OCI-LY7 (cell line): ENCODE data around the gene SCIMP. TPM values are rescaled to one million over a fixed set of nuclear protein-coding genes. Genes with fewer than 3 reads are reported as not detected.
"Not testable (repeated sequence)": the region's sequence is repeated elsewhere in the genome, so short reads cannot be mapped to it uniquely, and the experiment has no call there.

Experiments
- BruUV-seq: library from RNA; stranded (reverse); fragments of 400-500 nt; replicated peaks from 2 replicates; lab custom pipeline; 2021; lab: Mats Ljungman, UMichigan
- CTCF ChIA-PET: fragments of 300-600 bp; sonication (Branson Sonifier 250); formaldehyde crosslinking; loops from one replicate; lab custom pipeline; 2022; ENCODE audit warnings: antibody characterized with exemption; ENCODE audit not compliant: unreplicated experiment; lab: Charles Lee
- POLR2A ChIA-PET: fragments of 300-600 bp; sonication (Branson Sonifier 250); formaldehyde crosslinking; loops from one replicate; lab custom pipeline; 2022; ENCODE audit warnings: antibody characterized with exemption; lab: Charles Lee
- DNase-seq: peaks from one replicate; pipeline ENCODE4 v3.0.0-alpha.2; 2015; ENCODE audit warnings: low spot score
- H2AFZ ChIP-seq: fragments of 200-600 bp; sonication (generic), shearing (Covaris generic); 2 replicates; pipeline ENCODE4 v1.6.1; 2014; ENCODE audit warnings: mild to moderate bottlenecking, antibody characterized with exemption, low read length, moderate library complexity
- H3K27ac ChIP-seq: fragments of 200-600 bp; sonication (generic); 2 replicates; pipeline ENCODE4 v1.5.1; 2014; ENCODE audit warnings: mixed run types, low read depth, mild to moderate bottlenecking, moderate library complexity, low read length, inconsistent platforms; ENCODE audit not compliant: poor library complexity, severe bottlenecking
- H3K36me3 ChIP-seq: fragments of 200-600 bp; sonication (generic); 2 replicates; pipeline ENCODE4 v1.6.1; 2014; ENCODE audit warnings: mild to moderate bottlenecking, antibody characterized with exemption, low read length, moderate library complexity, mixed read lengths; ENCODE audit not compliant: insufficient read depth
- H3K4me1 ChIP-seq: fragments of 200-600 bp; sonication (generic); 2 replicates; pipeline ENCODE4 v1.5.1; 2014; ENCODE audit warnings: mild to moderate bottlenecking, low read length; ENCODE audit not compliant: insufficient read depth, poor library complexity, severe bottlenecking
- H3K4me2 ChIP-seq: fragments of 200-600 bp; sonication (generic); 2 replicates; pipeline ENCODE4 v1.6.1; 2014; ENCODE audit warnings: mild to moderate bottlenecking, low read length
- H3K4me3 ChIP-seq: fragments of 200-600 bp; sonication (generic); 2 replicates; pipeline ENCODE4 v1.5.1; 2014; ENCODE audit warnings: mild to moderate bottlenecking, low read depth, low read length; ENCODE audit not compliant: poor library complexity, severe bottlenecking
- H3K79me2 ChIP-seq: fragments of 200-600 bp; sonication (generic); 2 replicates; pipeline ENCODE4 v1.6.1; 2016; ENCODE audit warnings: low read depth, mild to moderate bottlenecking, low read length, moderate library complexity, mixed read lengths; ENCODE audit not compliant: insufficient read depth
- H3K9me2 ChIP-seq: fragments of 200-600 bp; sonication (generic); 2 replicates; pipeline ENCODE4 v1.6.1; 2016; ENCODE audit warnings: mild to moderate bottlenecking, low read length, mixed read lengths; ENCODE audit not compliant: insufficient read depth
- H3K9me3 ChIP-seq: fragments of 200-600 bp; sonication (generic); 2 replicates; pipeline ENCODE4 v1.6.1; 2014; ENCODE audit warnings: mild to moderate bottlenecking, mixed run types, low read length, mixed read lengths
- H4K20me1 ChIP-seq: fragments of 200-600 bp; sonication (generic); 2 replicates; pipeline ENCODE4 v1.6.1; 2014; ENCODE audit warnings: mild to moderate bottlenecking, antibody characterized with exemption, low read length, moderate library complexity, mixed read lengths; ENCODE audit not compliant: insufficient read depth
- CTCF ChIP-seq: fragments of 200-600 bp; sonication (generic); conservative IDR thresholded peaks from 2 replicates; pipeline ENCODE4 v1.5.1; 2014; ENCODE audit warnings: mild to moderate bottlenecking, antibody characterized with exemption, low read length, moderate library complexity, mixed read lengths
- EZH2phosphoT487 ChIP-seq: fragments of 200-600 bp; sonication (generic); IDR thresholded peaks from 2 replicates; pipeline ENCODE4 v1.6.1; 2018; ENCODE audit warnings: low read depth, borderline replicate concordance, mild to moderate bottlenecking, mixed run types, antibody characterized with exemption, low read length, moderate library complexity, mixed read lengths
- intact Hi-C: fragments of 100-400 bp; cut with micrococcal nuclease; formaldehyde crosslinking; loops from one replicate; pipeline ENCODE4 v1.10.0; 2022; ENCODE audit not compliant: unreplicated experiment
- total RNA-seq, 2 experiments: library from RNA; depleted of rRNA in 1 of 2; stranded (reverse); fragments of >200 nt in 1 of 2; shearing (Covaris generic) in 1 of 2; gene quantifications; 2 replicates each; pipeline ENCODE4 v1.2.3, GENCODE V29; 2014 to 2022

The SCIMP gene
- total RNA-seq, 2 experiments from 2014 or later = 0.27 to 0.88 TPM

- Histone ChIP-seq H3K4me3 (no peak overlapping the region), H3K9me2 (no peaks in the 10 kb centered on the region), H3K36me3 (no peaks in the 10 kb centered on the region), H4K20me1 (no peaks in the 10 kb centered on the region), H3K4me2 (no peak overlapping the region), H3K79me2 (no peaks in the 10 kb centered on the region), H3K9me3 (no peaks in the 10 kb centered on the region), H2AFZ (no peak overlapping the region), H3K27ac (peak overlapping the region; percentile 33), H3K4me1 (peaks cover 49% of the 10 kb centered on the region)
- no TSS peak for BruUV-seq
- ChIA-PET CTCF (no interaction called here), POLR2A (no interaction called here)
- intact Hi-C loops = no loop called here
- DNase-seq = no peak
- TF ChIP-seq EZH2phosphoT487 = no peak
- TF ChIP-seq CTCF = no peak
Measured at GRCh38 chr17:5219536-5219935, 15.1 kb downstream of the SCIMP start.

- H3K4me2 ChIP-seq, H3K9me2 ChIP-seq, H4K20me1 ChIP-seq, H3K27ac ChIP-seq, DNase-seq, intact Hi-C loops, H3K9me3 ChIP-seq, CTCF ChIA-PET, BruUV-seq, H3K4me3 ChIP-seq, H2AFZ ChIP-seq, H3K79me2 ChIP-seq, H3K36me3 ChIP-seq, POLR2A ChIA-PET: not testable (repeated sequence)
- peaks cover 45% of the 10 kb centered on the region for H3K4me1 ChIP-seq
Measured at GRCh38 chr17:5217562-5217961, 17.1 kb downstream of the SCIMP start.

GRCh38 chr17:5211458-5211857, 23.2 kb downstream of the SCIMP start:
- no peaks in the 10 kb centered on the region for H3K36me3 ChIP-seq
- peak overlapping the region; percentile 93; the same call in 1 of the 2 replicates for H2AFZ ChIP-seq
- H3K4me1 ChIP-seq = peaks cover 47% of the 10 kb centered on the region
- H3K27ac ChIP-seq = peak overlapping the region; percentile 85
- H4K20me1 ChIP-seq = no peaks in the 10 kb centered on the region
- H3K4me2 ChIP-seq = peak overlapping the region; percentile 69
- BruUV-seq = no TSS peak
- ChIA-PET CTCF (interaction anchor here (2.1 kb wide), 1 partner anchor 27 kb away, joined by 6 read pairs; no protein-coding TSS in a partner anchor), POLR2A (interaction anchor here (0.7 to 4.5 kb wide), 5 partner anchors 13 to 650 kb away, joined by 3 to 36 read pairs (median 3); partner anchors contain the start of gene SCIMP)
- no peaks in the 10 kb centered on the region for H3K9me2 ChIP-seq
- TF ChIP-seq EZH2phosphoT487 (no peak), CTCF (no peak)
- intact Hi-C loops = loop anchor here (1.0 kb wide), 2 partner anchors 10 to 11 kb away; no protein-coding TSS in a partner anchor
- H3K79me2 ChIP-seq = no peaks in the 10 kb centered on the region
- no peaks in the 10 kb centered on the region for H3K9me3 ChIP-seq
- DNase-seq = no peak
- peak overlapping the region; percentile 40 for H3K4me3 ChIP-seq
